Pancreas (tissue), 10 donors: ENCODE results near the gene CCDC85B. TPM values are rescaled to one million over a fixed set of nuclear protein-coding genes. Genes with fewer than 3 reads are reported as not detected.

Experiments
- ATAC-seq, 4 donors: fragments of 200-7000 bp; cut with Tn5 transposase; one replicate each; pipeline versions ENCODE4 v1.8.0 to v1.9.1; 2020; ENCODE audit warnings: mild to moderate bottlenecking in 4 of 4, moderate library complexity in 4 of 4
- DNase-seq, 6 donors: peaks; one replicate each; pipeline ENCODE4 v3.0.0-alpha.2; 2020
- FAIRE-seq: peaks from 2 replicates; lab custom pipeline; 2012; peaks lifted over from hg19 to GRCh38; lab: Jason Lieb, UNC
- H3K27ac ChIP-seq, 4 donors: fragments of 200-600 bp; sonication (generic); 1 replicate in 3 of 4; 2 replicates in 1 of 4; pipeline versions ENCODE4 v1.5.0 to v1.8.0; 2020
- H3K27me3 ChIP-seq, 4 donors: fragments of 200-600 bp; one replicate each; pipeline ENCODE4 v1.8.0; 2021
- H3K36me3 ChIP-seq, 3 donors: fragments of 200-600 bp; sonication (generic) in 1 of 3; one replicate each; pipeline versions ENCODE4 v1.5.0 to v1.8.0; 2020 to 2021
- H3K4me1 ChIP-seq, 3 donors: fragments of 200-600 bp; one replicate each; pipeline ENCODE4 v1.8.0; 2021
- H3K4me3 ChIP-seq, 4 donors: fragments of 200-600 bp; sonication (generic) in 2 of 4; one replicate each; pipeline versions ENCODE4 v1.5.0 to v1.8.0; 2020 to 2021
- H3K9me3 ChIP-seq, 4 donors: fragments of 200-600 bp; one replicate each; pipeline ENCODE4 v1.8.0; 2021
- CTCF ChIP-seq, 4 donors: fragments of 200-600 bp; sonication (generic) in 3 of 4; IDR thresholded peaks; one replicate each; pipeline versions ENCODE4 v1.5.0 to v1.8.0; 2021; ENCODE audit warnings: antibody characterized with exemption in 4 of 4
- WGBS, 2 donors: extraction: QIAGEN DNeasy Blood & Tissue Kit; methylation state at CpG; one replicate each; pipeline ENCODE4 v1.1.7; 2013; 5-methylcytosine and 5-hydroxymethylcytosine counted together
- intact Hi-C, 3 donors: fragments of 100-400 bp; cut with DNase I; formaldehyde crosslinking; loops; one replicate each; pipeline versions ENCODE4 v1.11.1 to v1.14.2; 2022
- polyA plus RNA-seq, 2 donors: library from polyadenylated mRNA; stranded (reverse); fragments of 200-250 nt; gene quantifications; one replicate each; pipeline ENCODE4 v1.2.3, GENCODE V29; 2013
- total RNA-seq, 6 donors: library from RNA; stranded (reverse); fragmentation: NEBNext Ultra II Directional in 4 of 6; extraction: Animal tissue kit (Norgen Biotek cat#: 25700) in 4 of 6; gene quantifications; one replicate each; pipeline versions ENCODE4 v1.2.1 to v1.2.4, GENCODE V29; 2021 to 2023
- donor health status: healthy with polysubstance abuse.
- donor health status: DM: no; HTN: no; CAD: no; lungs with moderate emphysema.
- donor health status: DM: no; HTN: no; CAD: no.
- donor health status: control.
- donor health status: control.
- donor health status: Bipolar disorder and iron deficiency.
- donor health status: DM: yes; HTN: yes; CAD: no.
- donor health status: DM: no; HTN: no; CAD: no.
- donor health status: DM: no; HTN: no; CAD: no.
- donor health status: DM: yes; HTN: yes; CAD: no.

The CCDC85B gene
- total and polyA plus RNA-seq, 8 donors = 7.7 to 22.4 (median 11.3) TPM

- 73% methylated on average over 11 of the region's 11 CpGs for WGBS, 2 donors
- Histone ChIP-seq H3K27ac (no peak overlapping the region), H3K36me3 (no peaks in the 10 kb centered on the region), H3K27me3 (no peaks in the 10 kb centered on the region), H3K4me3 (peak overlapping the region in 2 of 4 donors; percentile 46 to 53), H3K4me1 (peaks cover 0 to 8% (median 7%) of the 10 kb centered on the region in 3 donors), H3K9me3 (no peaks in the 10 kb centered on the region)
- ATAC-seq = no peak
- DNase-seq = no peak
- FAIRE-seq = no peak
- intact Hi-C loops = no loop called here
- no peak for TF ChIP-seq CTCF (IDR thresholded peaks at IDR 0.05)
Observed at GRCh38 chr11:65900899-65901180, 10.4 kb downstream of the CCDC85B start.

GRCh38 chr11:65903068-65903481 lies 12.6 kb downstream of the CCDC85B start:
- Histone ChIP-seq H3K4me1 (peaks cover 0 to 8% (median 7%) of the 10 kb centered on the region in 3 donors), H3K27ac (no peak overlapping the region), H3K9me3 (no peaks in the 10 kb centered on the region), H3K36me3 (no peaks in the 10 kb centered on the region), H3K4me3 (no peak overlapping the region), H3K27me3 (no peaks in the 10 kb centered on the region)
- no peak for FAIRE-seq
- TF ChIP-seq CTCF (IDR thresholded peaks at IDR 0.05) = no peak
- ATAC-seq = no peak
- WGBS, 2 donors = 30 to 44% methylated on average over 5 of the region's 5 CpGs
- intact Hi-C loops = no loop called here
- DNase-seq = no peak

GRCh38 chr11:65903715-65904114 lies 13.2 kb downstream of the CCDC85B start:
- DNase-seq (no peak), FAIRE-seq (no peak), ATAC-seq (no peak)
- no peaks in the 10 kb centered on the region for H3K27me3 ChIP-seq
- H3K9me3 ChIP-seq = no peaks in the 10 kb centered on the region
- H3K4me1 ChIP-seq = peaks cover 0 to 8% (median 7%) of the 10 kb centered on the region in 3 donors
- 59 to 65% methylated on average over 8 of the region's 8 CpGs for WGBS, 2 donors
- no peak overlapping the region for H3K27ac ChIP-seq
- intact Hi-C loops = no loop called here
- H3K4me3 ChIP-seq = no peak overlapping the region
- no peak for TF ChIP-seq CTCF (IDR thresholded peaks at IDR 0.05)
- no peaks in the 10 kb centered on the region for H3K36me3 ChIP-seq

GRCh38 chr11:65906602-65907001 lies 16.1 kb downstream of the CCDC85B start:
- ATAC-seq = no peak

GRCh38 chr11:65907878-65908277 lies 17.4 kb downstream of the CCDC85B start:
- no peaks in the 10 kb centered on the region for H3K36me3 ChIP-seq
- WGBS, 2 donors = 75 to 79% methylated on average over 6 of the region's 6 CpGs
- no peaks in the 10 kb centered on the region for H3K27me3 ChIP-seq
- no peaks in the 10 kb centered on the region for H3K9me3 ChIP-seq
- H3K27ac ChIP-seq = no peak overlapping the region
- ATAC-seq = no peak
- TF ChIP-seq CTCF (IDR thresholded peaks at IDR 0.05) = no peak
- H3K4me1 ChIP-seq = no peaks in the 10 kb centered on the region
- intact Hi-C loops = no loop called here
- H3K4me3 ChIP-seq = no peak overlapping the region
- FAIRE-seq = no peak
- DNase-seq = no peak

More at GRCh38 chr11:65906602-65907001, 16.1 kb downstream of the CCDC85B start:
- 74 to 81% methylated on average over 5 of the region's 5 CpGs for WGBS, 2 donors
- Histone ChIP-seq H3K4me1 (no peaks in the 10 kb centered on the region), H3K36me3 (no peaks in the 10 kb centered on the region), H3K27me3 (no peaks in the 10 kb centered on the region), H3K4me3 (no peak overlapping the region), H3K27ac (no peak overlapping the region), H3K9me3 (no peaks in the 10 kb centered on the region)
- intact Hi-C loops = no loop called here
- DNase-seq (no peak), FAIRE-seq (no peak)
- no peak for TF ChIP-seq CTCF (IDR thresholded peaks at IDR 0.05)
